Mononuclear cell (primary cell): ENCODE results near the gene MMP11. TPM values are rescaled to one million over a fixed set of nuclear protein-coding genes. Genes with fewer than 3 reads are reported as not detected.

Experiments
- H3K27me3 ChIP-seq: 2 replicates; pipeline ENCODE4 v1.6.0; 2011; ENCODE audit warnings: low read length, control low read depth; ENCODE audit not compliant: insufficient read depth
- H3K4me1 ChIP-seq: 2 replicates; pipeline ENCODE4 v1.5.1; 2011; ENCODE audit warnings: mild to moderate bottlenecking, low read length, control low read depth; ENCODE audit not compliant: insufficient read depth
- H3K4me3 ChIP-seq: 2 replicates; pipeline ENCODE4 v1.5.1; 2011; ENCODE audit warnings: mild to moderate bottlenecking, low read length, moderate library complexity
- H3K9me3 ChIP-seq: 2 replicates; pipeline ENCODE4 v1.5.1; 2011; ENCODE audit warnings: low read depth, mild to moderate bottlenecking, control low read depth, low read length
- total RNA-seq: library from RNA; depleted of rRNA; stranded (reverse); fragments of >200 nt; gene quantifications from one replicate; pipeline ENCODE4 v1.2.3, GENCODE V29; 2012

Gene MMP11
- total RNA-seq, 1 donor = 0.94 TPM

- Histone ChIP-seq H3K4me3 (no peak overlapping the region), H3K9me3 (no peaks in the 10 kb centered on the region), H3K27me3 (no peaks in the 10 kb centered on the region), H3K4me1 (peaks cover 17% of the 10 kb centered on the region)
Observed at GRCh38 chr22:23800297-23801237, 27.9 kb downstream of the MMP11 start.

- Histone ChIP-seq H3K9me3 (no peaks in the 10 kb centered on the region), H3K27me3 (no peaks in the 10 kb centered on the region), H3K4me3 (no peak overlapping the region), H3K4me1 (peaks cover 17% of the 10 kb centered on the region)
Observed at GRCh38 chr22:23801238-23801821, 28.7 kb downstream of the MMP11 start.

GRCh38 chr22:23801886-23802377, 29.3 kb downstream of the MMP11 start:
- peaks cover 17% of the 10 kb centered on the region for H3K4me1 ChIP-seq
- H3K9me3 ChIP-seq = no peaks in the 10 kb centered on the region
- no peaks in the 10 kb centered on the region for H3K27me3 ChIP-seq
- no peak overlapping the region for H3K4me3 ChIP-seq

GRCh38 chr22:23803001-23803819, 30.6 kb downstream of the MMP11 start:
- Histone ChIP-seq H3K4me3 (no peak overlapping the region), H3K4me1 (peaks cover 17% of the 10 kb centered on the region), H3K27me3 (no peaks in the 10 kb centered on the region), H3K9me3 (no peaks in the 10 kb centered on the region)

- Histone ChIP-seq H3K9me3 (no peaks in the 10 kb centered on the region), H3K4me1 (peaks cover 17% of the 10 kb centered on the region), H3K27me3 (no peaks in the 10 kb centered on the region), H3K4me3 (no peak overlapping the region)
Observed at GRCh38 chr22:23804781-23805291, 32.2 kb downstream of the MMP11 start.

- H3K4me1 ChIP-seq = peaks cover 10% of the 10 kb centered on the region
- no peaks in the 10 kb centered on the region for H3K9me3 ChIP-seq
- H3K4me3 ChIP-seq = no peak overlapping the region
- no peaks in the 10 kb centered on the region for H3K27me3 ChIP-seq
Observed at GRCh38 chr22:23806837-23807236, 34.2 kb downstream of the MMP11 start.

- Histone ChIP-seq H3K9me3 (no peaks in the 10 kb centered on the region), H3K4me1 (no peaks in the 10 kb centered on the region), H3K27me3 (no peaks in the 10 kb centered on the region), H3K4me3 (no peak overlapping the region)
Observed at GRCh38 chr22:23812378-23812777, 39.7 kb downstream of the MMP11 start.

GRCh38 chr22:23815541-23816155, 43.0 kb downstream of the MMP11 start:
- no peaks in the 10 kb centered on the region for H3K9me3 ChIP-seq
- peaks cover 9% of the 10 kb centered on the region for H3K4me1 ChIP-seq
- H3K27me3 ChIP-seq = no peaks in the 10 kb centered on the region
- no peak overlapping the region for H3K4me3 ChIP-seq

GRCh38 chr22:23816156-23816976, 43.7 kb downstream of the MMP11 start:
- Histone ChIP-seq H3K9me3 (no peaks in the 10 kb centered on the region), H3K27me3 (no peaks in the 10 kb centered on the region), H3K4me1 (peaks cover 13% of the 10 kb centered on the region), H3K4me3 (no peak overlapping the region)

GRCh38 chr22:23817146-23817545, 44.5 kb downstream of the MMP11 start:
- Histone ChIP-seq H3K4me1 (peaks cover 13% of the 10 kb centered on the region), H3K27me3 (no peaks in the 10 kb centered on the region), H3K9me3 (no peaks in the 10 kb centered on the region), H3K4me3 (no peak overlapping the region)

- Histone ChIP-seq H3K4me1 (peaks cover 13% of the 10 kb centered on the region), H3K9me3 (no peaks in the 10 kb centered on the region), H3K4me3 (no peak overlapping the region), H3K27me3 (no peaks in the 10 kb centered on the region)
Observed at GRCh38 chr22:23818541-23818940, 45.9 kb downstream of the MMP11 start.

GRCh38 chr22:23820748-23821211, 48.1 kb downstream of the MMP11 start:
- Histone ChIP-seq H3K4me3 (no peak overlapping the region), H3K27me3 (no peaks in the 10 kb centered on the region), H3K4me1 (peaks cover 13% of the 10 kb centered on the region), H3K9me3 (no peaks in the 10 kb centered on the region)

- Histone ChIP-seq H3K4me1 (peaks cover 13% of the 10 kb centered on the region), H3K4me3 (no peak overlapping the region), H3K9me3 (no peaks in the 10 kb centered on the region)
Observed at GRCh38 chr22:23822101-23822671, 49.5 kb downstream of the MMP11 start.

More at GRCh38 chr22:23822101-23822671, 49.5 kb downstream of the MMP11 start:
- H3K27me3 ChIP-seq = no peaks in the 10 kb centered on the region
